Measurements from ENCODE around the gene KCTD2.

The KCTD2 gene

DNA sequence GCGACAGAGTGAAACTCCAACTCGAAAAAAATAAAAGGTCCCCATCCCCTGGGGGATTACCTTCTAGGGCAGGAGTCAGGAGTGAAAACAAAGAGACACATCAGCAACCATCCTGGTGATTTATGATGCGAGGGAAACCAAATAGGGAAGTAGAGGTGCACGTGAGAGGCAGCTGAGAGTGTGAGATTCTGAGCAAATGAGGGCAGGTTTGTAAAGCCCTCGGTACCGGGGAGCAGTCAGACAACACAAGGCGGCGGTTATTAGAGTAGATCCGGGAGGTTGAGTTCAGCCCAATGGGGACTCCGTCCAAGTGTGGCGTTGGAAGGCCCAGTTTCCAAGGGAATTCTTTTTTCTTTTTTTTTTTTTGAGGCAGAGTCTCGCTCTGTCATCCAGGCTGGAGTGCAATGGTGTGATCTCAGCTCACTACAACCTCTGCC lies 55.4 kb downstream of the KCTD2 start:
- DNase-seq = no peak

DNA sequence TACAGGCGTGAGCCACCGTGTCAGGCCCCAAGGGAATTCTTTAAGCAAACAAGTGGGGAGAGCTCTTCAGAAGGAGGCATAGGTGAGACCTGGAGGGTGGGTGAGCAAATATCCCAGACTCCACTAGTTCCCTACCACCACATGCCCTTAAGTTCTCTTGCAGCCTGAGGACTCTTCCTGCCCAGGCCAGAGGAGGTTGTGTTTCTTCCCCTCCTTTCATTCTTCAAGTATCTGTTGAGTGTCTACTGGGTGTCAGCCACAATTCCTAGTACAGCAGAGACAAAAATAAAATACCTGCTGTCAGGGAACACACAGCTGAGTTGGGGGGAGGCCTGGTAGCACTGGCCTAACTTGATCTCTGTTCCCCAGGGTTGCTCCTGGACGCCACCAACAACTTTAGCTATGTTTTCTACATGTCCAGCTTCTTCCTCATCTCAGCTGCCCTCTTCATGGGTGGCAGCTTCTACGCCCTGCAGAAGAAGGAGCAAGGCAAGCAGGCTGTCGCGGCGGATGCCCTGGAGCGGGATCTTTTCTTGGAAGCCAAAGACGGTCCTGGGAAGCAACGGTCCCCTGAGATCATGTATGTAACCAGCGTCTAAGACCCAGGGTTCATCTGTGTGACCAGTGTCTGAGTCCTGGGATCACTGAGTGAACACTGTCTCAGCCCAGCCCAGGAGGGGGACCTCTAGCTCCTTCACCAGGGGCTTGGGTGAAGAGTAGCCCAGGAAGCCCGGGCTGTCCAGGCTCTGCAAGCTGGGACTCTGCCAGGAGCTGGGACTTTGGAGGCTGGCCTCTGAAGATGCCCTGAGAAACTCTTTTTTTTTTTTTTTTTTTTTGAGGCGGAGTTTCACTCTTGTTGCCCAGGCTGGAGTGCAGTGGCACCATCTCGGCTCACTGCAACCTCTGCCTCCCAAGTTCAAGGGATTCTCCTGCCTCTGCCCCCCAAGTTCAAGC lies 56.9 kb downstream of the KCTD2 start:
- no peak for DNase-seq

DNA sequence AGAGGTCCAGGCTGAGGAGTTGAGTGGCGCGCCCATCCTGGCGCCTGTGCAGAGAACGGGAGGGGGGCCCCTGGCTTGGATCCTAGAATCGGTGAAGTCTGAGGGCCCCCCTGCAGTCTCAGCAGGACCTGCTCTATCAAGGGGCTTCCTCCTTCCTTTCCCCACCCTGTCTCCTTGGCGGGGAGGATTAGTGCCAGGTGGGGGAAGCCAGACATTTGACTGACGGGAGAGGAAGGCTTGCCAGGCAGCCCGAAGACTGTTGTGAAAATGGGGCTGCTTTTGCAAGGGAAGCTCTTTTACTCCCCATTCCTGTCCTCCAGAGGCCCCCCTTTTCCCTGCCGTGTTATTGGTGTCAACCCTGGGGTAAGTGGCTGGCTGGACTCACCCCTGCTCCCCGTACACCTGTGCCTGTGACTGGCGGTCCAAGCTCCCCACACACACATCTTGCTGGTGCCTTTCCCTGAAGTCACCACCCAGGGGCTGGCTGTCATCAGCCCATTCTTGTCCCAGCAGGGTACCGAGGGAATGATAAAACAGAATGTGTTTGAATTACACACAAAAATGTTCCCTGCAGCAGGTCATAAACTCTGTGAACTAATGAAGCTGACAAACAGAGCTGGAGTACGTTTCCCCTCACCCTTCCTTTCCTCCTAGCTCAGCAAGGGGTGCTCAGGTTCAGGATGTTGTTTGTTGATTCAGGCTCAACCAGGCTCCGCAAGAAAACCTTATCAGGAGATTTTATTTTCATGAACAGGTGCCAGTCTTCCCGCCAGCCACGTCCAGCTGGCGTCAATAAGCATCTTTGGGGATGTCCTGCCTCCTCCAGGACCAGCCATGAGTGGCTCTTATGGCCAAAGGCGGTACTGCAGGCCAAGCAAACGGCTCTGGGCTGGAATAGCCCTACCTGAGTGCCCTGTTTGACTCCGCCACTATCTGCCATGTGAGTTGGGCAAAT lies 58.4 kb downstream of the KCTD2 start:
- DNase-seq = no peak

DNA sequence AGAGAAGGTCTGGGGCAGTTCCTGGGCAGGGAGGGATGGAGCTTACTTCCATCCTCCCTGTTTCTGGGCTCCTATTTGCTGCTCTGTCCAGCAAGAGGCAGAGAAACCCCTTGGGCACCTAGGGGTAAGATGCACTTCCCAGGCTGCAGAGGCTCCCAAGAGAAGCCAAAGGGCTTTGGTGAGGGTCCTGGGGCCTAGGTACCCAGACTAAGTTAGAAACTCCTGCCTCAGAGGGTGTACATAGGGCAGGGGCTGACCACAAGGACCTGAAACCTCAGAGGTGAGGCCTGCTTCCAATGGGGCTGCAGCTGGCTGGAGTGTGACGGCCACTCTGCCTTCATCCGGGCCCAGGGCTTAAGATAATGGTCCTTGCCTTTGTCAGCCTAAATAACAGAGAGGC lies 61.2 kb downstream of the KCTD2 start:
- DNase-seq = no peak

DNA sequence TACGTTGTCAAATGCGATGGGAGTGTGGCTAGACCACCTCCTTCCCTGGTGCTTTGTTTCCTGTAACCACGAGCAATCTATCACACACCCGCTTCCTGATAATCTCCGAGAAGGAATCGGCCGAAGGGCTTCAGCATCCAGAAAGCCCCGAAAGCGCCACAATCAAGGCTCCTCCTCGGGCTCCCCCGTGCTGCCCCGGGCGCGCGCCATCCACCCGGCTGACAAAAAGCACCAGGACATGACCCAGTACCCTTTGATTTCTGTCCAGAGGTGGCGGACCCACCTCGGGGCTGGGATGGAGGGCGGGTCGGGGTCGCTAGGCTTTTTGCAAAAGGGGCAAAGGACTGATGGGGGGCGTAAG lies 62.0 kb downstream of the KCTD2 start:
- no peak for DNase-seq

DNA sequence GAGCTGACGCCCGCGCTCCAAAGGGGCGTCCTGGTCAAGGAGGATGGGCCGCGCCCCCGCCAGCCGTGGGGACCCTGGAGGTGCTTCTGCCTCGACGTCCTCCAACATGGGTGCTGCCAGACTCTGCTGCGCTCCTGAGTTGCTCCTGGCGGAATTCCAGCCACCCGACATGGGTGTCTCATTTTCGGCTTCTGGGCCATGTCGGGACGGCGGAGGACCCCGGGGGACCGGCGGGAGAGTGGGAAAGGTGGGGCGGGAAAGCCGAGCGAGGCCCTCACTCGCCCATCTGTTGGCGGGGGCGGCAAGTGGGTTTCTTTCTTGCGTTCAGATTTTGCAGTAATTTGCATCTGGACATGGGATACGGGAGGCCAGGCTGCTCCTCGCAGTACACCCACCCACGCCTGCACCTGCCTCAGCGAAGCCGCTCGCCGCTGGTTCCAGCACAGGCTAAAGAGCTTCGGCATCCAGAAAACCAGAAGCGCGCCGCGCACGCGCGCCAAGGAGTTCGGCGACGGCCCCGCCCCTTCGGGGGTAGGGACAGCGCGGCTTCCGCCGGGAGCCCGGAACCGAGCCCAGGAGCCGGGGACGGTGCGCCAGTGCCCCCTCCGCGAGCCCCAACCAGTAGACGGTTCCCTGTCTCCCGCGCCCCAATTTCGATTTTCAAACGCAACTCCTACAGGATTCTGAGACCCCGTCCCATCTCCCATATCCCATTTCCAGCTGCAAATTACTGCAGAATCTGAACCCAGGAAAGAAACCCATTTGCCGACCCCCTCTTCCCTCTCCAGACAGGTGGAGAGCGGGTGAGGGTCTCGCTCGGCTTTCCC lies 62.6 kb downstream of the KCTD2 start, which contains the start of gene ARMC7:
Gene ARMC7, plus strand, starts transcription at position 563 of the 827 bp plus-strand sequence. CDS start 320 bp downstream, outside the sequence.
- no peak for DNase-seq

DNA sequence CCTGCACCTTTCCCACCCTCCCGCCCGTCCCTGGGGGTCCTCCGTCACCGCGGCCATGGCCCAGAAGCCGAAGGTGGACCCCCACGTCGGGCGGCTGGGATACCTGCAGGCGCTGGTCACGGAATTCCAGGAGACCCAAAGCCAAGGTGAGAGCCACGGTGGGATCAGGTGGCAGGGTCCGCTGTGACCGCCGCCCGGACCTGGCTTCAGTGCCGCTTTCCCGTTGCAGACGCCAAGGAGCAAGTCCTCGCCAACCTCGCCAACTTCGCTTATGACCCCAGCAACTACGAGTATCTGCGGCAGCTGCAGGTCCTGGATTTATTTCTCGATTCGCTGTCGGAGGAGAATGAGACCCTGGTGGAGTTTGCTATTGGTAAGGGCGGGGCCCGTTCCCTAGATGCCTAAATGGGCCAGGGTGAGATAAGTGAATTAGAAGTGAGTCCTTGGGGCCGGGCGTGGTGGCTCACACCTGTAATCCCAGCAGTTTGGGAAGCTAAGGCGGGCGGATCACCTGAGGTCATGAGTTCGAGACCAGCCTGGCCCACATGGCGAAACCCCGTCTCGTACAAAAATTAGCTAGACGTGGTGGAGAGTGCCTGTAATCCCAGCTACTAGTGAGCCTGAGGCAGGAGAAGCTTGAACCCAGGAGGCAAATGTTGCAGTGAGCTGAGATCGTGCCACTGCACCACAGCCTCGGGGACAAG lies 63.4 kb downstream of the KCTD2 start:
- no peak for DNase-seq

DNA sequence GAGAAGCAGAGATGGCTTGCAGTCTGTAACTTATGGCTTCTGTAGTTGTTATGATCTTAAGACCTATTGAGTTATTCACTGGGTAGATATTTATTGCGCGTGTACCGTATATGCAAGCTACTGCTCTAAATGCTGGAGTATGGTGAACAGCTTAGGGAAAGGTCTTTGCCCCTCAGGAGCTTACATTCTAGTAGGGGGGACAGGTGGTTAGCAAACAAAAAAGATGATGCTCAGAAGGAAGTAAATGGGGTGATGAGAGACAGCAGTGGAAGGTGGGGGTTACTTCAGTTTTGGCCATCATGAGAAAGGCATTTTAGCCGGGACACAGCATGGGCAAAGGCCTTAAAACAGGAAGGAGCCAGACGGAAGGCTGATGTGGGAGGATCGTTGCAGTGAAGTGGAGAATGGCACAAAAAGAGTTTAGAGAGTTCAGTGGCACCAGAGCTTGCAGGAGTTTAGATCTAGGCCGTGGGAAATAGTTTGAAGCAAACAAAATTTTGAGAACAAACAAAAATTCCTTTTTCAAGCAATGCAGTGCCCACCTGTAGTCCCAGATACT lies 64.8 kb downstream of the KCTD2 start:
- no peak for DNase-seq

DNA sequence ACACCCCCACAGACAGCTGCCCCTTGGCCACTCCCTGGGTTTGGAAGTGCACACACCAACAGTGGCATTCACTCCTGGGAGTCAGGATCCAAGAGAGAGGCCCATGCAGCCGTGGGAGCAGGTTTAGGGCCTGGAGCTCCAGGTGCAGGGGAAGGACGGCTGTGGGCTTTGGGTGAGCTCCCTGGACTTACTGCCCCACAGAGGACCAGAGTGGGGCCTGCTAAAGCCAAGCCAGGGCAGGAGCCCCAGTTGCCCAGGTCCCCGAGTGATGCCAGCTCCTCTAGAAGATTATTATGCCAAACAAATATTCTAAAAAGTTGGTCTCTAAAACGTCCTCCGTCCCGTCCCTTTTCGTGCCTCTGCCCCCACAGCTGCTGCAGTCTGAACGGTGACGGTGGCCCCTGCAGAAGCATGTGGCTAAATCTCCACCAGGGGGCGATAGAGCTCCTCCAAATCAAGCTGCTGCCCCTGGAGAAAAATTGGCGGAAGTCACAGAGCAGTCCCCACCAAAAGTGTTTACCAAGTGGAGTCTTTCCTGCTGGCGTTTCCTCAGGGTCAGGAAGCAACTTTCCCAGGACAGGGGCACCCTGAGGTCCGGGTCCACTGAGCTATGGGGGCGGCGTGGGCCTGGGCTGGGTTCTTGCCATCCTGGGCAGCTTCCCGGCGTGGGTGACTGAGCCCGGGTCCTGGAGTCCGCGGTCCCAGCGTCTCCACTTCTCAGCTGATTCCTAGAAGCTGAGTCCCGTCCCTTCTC lies 67.0 kb downstream of the KCTD2 start:
- DNase-seq = peak; percentile 47

DNA sequence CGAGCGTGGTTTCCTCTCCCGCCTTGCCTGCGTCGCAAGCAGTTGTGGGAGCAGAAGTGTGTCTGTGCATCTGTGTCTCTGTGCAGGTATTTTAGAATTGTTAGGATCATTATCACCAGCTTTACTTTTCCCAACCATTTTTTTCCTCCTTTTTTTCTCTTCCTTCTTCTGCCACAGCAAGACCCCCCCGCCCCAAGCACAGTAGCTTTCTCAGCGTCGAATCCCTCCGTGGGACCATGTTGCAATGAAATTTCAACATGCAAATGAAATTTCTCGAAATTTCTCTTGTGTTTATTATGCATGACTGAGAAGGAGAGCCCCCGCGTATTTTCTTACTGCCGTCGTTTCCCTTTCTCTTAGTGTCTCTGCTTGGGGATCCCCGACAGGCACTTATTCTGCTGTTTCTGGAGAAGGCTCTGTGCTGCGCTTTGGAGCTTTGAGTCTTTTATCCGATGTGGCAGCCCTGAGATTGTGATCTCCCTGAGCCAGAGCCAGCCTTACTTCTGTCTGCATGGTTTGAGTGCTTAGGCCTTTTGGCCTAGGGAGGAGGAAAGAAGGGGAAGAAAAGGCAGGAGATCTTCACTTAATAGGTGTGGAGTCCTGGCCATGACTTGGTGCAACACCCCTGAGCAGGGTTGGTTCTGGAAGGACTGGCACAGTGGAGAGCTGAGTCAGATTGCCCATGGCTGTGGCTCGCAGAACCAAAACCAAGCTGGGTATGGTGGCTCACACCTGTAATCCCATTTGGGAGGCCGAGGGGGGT lies 67.7 kb downstream of the KCTD2 start:
- no peak for DNase-seq

Data from SIG-M5 (cell line).